ENCODE measurements around the gene KANK4.

KANK4 gene

DNA sequence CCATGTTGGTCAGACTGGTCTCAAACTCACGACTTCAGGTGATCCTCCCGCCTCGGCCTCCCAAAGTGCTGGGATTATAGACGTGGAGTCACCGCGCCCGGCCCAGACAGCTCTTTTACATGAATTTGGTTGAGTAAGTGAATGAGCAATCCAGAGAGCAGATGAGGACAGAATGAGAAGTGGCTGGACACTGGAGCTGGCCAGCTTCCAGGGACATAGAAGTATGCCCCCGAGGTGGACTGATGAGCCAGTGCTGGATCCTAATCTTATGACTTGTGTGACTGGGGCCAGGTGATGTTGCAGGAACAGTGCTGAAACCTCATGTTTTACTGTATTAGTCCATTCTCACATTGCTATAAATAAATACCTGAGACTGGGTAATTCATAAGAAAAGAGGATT, 35.9 kb upstream of the KANK4 start:
- no peak overlapping the region for H3K27ac Mint-ChIP-seq
- H3K9me3 Mint-ChIP-seq = no peaks in the 10 kb centered on the region
- no peaks in the 10 kb centered on the region for H3K36me3 Mint-ChIP-seq (ENCODE audit: low read depth)

DNA sequence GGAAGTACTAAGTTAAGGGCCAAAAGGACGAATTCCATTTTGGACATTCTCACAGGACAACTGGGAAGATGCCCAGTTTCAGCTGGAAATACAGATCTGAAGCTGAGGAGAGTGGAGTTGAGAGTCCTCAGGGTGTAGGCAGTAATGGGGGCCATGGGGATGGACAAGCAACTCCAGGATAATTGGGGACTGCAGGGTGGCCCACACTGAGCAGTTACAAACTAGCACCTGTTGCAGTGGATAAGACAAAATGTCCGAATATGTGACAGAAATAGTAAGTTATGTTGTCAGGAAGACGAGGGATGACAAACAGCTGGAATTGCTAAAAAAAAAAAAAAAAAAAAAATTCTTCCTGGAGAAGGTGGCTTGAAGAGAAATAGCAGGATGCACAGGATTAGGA, 34.6 kb upstream of the KANK4 start:
- H3K27me3 Mint-ChIP-seq (ENCODE audit: low read depth, poor library complexity) = peaks cover 5% of the 10 kb centered on the region
- DNase-seq = no peak
- no peak overlapping the region for H3K4me3 Mint-ChIP-seq
- no peak overlapping the region for H3K27ac Mint-ChIP-seq
- TF ChIP-seq, protein P1, sequence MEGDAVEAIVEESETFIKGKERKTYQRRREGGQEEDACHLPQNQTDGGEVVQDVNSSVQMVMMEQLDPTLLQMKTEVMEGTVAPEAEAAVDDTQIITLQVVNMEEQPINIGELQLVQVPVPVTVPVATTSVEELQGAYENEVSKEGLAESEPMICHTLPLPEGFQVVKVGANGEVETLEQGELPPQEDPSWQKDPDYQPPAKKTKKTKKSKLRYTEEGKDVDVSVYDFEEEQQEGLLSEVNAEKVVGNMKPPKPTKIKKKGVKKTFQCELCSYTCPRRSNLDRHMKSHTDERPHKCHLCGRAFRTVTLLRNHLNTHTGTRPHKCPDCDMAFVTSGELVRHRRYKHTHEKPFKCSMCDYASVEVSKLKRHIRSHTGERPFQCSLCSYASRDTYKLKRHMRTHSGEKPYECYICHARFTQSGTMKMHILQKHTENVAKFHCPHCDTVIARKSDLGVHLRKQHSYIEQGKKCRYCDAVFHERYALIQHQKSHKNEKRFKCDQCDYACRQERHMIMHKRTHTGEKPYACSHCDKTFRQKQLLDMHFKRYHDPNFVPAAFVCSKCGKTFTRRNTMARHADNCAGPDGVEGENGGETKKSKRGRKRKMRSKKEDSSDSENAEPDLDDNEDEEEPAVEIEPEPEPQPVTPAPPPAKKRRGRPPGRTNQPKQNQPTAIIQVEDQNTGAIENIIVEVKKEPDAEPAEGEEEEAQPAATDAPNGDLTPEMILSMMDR (IDR thresholded peaks at IDR 0.05) = no peak
- H3K36me3 Mint-ChIP-seq (ENCODE audit: low read depth) = no peaks in the 10 kb centered on the region
- H3K9me3 Mint-ChIP-seq = no peaks in the 10 kb centered on the region
- H3K4me1 Mint-ChIP-seq = peaks cover 2% of the 10 kb centered on the region

More for the DNA sequence above, 35.9 kb upstream of the KANK4 start:
- TF ChIP-seq, protein P1 (IDR thresholded peaks at IDR 0.05) = no peak
- Mint-ChIP-seq H3K4me1 (peaks cover 9% of the 10 kb centered on the region), H3K27me3 (ENCODE audit: low read depth, poor library complexity) (peaks cover 5% of the 10 kb centered on the region), H3K4me3 (no peak overlapping the region)
- no peak for DNase-seq

DNA sequence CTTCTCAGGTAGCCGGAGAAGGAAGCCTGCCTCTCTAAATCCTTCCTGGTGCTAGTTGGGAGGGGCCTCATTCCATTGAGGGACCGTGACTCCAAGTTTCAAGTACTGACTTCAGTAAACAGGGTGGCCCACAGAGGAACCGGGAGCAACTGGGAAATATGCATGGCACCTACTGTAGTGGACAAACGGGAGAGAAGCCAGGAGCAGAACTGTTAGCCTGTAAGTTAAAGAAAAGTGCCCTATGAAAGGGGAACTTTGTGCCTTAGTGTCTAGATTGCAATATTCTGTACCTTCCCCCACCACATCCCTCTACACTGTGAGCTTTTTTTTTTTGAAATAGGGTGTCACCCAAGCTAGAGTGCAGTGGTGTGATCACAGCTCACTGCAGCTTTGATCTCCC, 33.2 kb upstream of the KANK4 start:
- no peak for DNase-seq
- Mint-ChIP-seq H3K4me3 (no peak overlapping the region), H3K4me1 (no peaks in the 10 kb centered on the region), H3K27me3 (ENCODE audit: low read depth, poor library complexity) (peaks cover 5% of the 10 kb centered on the region), H3K36me3 (ENCODE audit: low read depth) (no peaks in the 10 kb centered on the region), H3K9me3 (no peaks in the 10 kb centered on the region), H3K27ac (no peak overlapping the region)
- TF ChIP-seq, protein P1 (IDR thresholded peaks at IDR 0.05) = no peak

DNA sequence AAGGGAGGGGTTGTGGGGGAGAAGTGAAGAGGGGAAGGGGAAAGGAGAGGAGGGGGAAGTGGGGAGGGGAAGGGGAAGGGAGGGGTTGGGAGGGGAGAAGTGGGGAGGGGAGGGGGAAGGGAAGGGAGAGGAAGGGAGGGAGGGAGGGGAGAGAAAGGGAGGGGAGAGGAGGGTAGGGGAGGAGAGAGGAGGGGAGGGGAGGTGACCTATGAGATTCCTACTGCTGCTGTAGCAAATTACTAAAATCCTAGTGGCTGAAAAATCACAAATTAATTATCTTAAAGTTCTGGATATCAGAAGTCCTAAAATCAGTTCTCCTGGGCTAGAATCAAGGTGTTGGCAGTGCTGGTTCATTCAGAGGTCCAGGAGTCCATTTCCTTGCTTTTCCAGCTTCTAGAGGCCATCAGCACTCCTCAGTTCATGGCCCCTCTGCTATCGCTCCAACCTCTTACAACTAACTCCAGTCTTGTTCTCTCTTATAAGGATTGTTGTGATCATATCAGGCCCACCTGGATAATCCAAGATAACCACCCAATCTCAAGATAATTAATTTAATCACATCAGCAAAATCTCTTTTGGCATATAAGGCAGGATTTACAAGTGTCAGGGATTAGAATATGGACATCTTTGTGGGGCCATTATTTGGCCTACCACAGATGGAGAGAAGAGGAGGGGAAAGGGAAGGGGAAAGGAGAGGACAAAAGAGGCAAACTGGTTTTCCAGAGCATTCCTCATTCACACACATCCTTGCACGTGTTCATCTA, 30.4 kb upstream of the KANK4 start:
- Mint-ChIP-seq H3K4me1 (no peaks in the 10 kb centered on the region), H3K27me3 (ENCODE audit: low read depth, poor library complexity) (peaks cover 6% of the 10 kb centered on the region), H3K27ac (no peak overlapping the region), H3K36me3 (ENCODE audit: low read depth) (no peaks in the 10 kb centered on the region), H3K4me3 (no peak overlapping the region), H3K9me3 (no peaks in the 10 kb centered on the region)
- TF ChIP-seq, protein P1 (IDR thresholded peaks at IDR 0.05) = no peak
- no peak for DNase-seq

DNA sequence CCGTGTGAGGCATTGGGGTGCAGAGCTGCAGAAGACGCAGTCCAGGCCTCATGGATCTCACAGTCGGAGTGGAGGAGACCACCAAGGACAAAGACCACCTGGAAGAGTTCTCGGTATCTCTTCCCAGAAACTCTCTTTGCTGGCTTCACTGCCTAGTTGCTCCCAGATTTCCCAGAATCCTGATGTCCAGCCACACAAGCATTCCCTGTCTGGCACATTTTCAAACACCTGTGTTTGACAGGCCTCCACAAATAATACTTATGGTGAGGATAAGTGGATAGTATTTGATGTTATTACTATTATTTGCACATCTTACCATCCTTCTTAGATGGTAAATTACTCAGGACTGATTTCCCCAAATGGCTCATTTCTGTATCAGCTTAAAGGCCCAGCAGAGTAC, 27.7 kb upstream of the KANK4 start:
- no peak for DNase-seq
- Mint-ChIP-seq H3K4me1 (peaks cover 8% of the 10 kb centered on the region), H3K4me3 (no peak overlapping the region), H3K36me3 (ENCODE audit: low read depth) (no peaks in the 10 kb centered on the region), H3K27me3 (ENCODE audit: low read depth, poor library complexity) (peaks cover 11% of the 10 kb centered on the region), H3K27ac (no peak overlapping the region), H3K9me3 (no peaks in the 10 kb centered on the region)
- TF ChIP-seq, protein P1 (IDR thresholded peaks at IDR 0.05) = no peak

DNA sequence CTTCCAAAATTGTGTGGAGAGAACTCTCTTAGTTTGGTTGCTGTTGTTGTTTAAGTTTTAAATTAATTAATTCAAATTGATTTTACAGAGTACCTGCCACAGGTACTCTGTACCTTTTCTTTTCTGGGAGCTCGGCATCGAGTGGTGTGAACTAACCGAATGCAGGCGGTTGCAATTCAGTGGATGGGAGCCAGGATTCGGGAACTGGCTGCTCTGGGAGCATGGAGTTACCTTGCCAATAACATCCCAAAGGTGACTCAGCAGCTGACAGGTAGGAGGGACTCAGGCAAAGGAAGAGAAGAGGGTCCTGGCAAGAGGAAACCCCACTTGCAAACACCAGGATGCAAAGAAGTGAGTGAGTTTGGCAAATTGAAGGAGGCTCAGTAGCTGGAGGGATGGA, 24.7 kb upstream of the KANK4 start:
- DNase-seq = no peak
- no peaks in the 10 kb centered on the region for H3K9me3 Mint-ChIP-seq
- peaks cover 11% of the 10 kb centered on the region for H3K27me3 Mint-ChIP-seq (ENCODE audit: low read depth, poor library complexity)
- no peak overlapping the region for H3K4me3 Mint-ChIP-seq
- H3K36me3 Mint-ChIP-seq (ENCODE audit: low read depth) = no peaks in the 10 kb centered on the region
- TF ChIP-seq, protein P1 (IDR thresholded peaks at IDR 0.05) = no peak
- peaks cover 18% of the 10 kb centered on the region for H3K4me1 Mint-ChIP-seq
- H3K27ac Mint-ChIP-seq = no peak overlapping the region
